Measurements from ENCODE around the gene C1orf35. TPM values are rescaled to one million over a fixed set of nuclear protein-coding genes. Genes with fewer than 3 reads are reported as not detected.

The C1orf35 gene
- total and polyA plus RNA-seq, 2 of the 4 experiments (the other 2 are of a cell fraction): 4.3 to 13.0 TPM

- dilution Hi-C loops (cut with HindIII; ENCODE audit: low sequenced_read_pairs, unreplicated experiment): no loop called here
- Histone ChIP-seq H3K9ac (ENCODE audit: low read depth, low read length) (no peak overlapping the region), H2BK20ac (ENCODE audit: low read depth, low read length) (no peak overlapping the region), H3K9me1 (ENCODE audit: insufficient read depth, low read length) (no peaks in the 10 kb centered on the region; the same call in 1 of the 2 replicates), H2BK15ac (ENCODE audit: low read depth, low read length) (no peak overlapping the region), H3K9me3 (ENCODE audit: control insufficient read depth, insufficient read depth, low read length) (no peaks in the 10 kb centered on the region), H3K18ac (ENCODE audit: low read depth, low read length) (no peak overlapping the region), H4K5ac (ENCODE audit: low read depth, low read length) (no peak overlapping the region), H3K56ac (ENCODE audit: extremely low read depth, insufficient read depth, low read length) (no peak overlapping the region), H4K91ac (ENCODE audit: insufficient read depth, low read depth, low read length) (no peak overlapping the region), H4K8ac (ENCODE audit: low read depth in 2 of 2, low read length in 2 of 2) (no peak overlapping the region), H2AK5ac (ENCODE audit: low read depth, low read length) (no peak overlapping the region), H3K36me3 (ENCODE audit: control insufficient read depth, insufficient read depth, low read length) (no peaks in the 10 kb centered on the region), H3K79me1 (ENCODE audit: low read depth in 1 of 2, low read length in 2 of 2) (peaks cover 3 to 20% of the 10 kb centered on the region in 2 experiments; a peak in 2 of 4 replicates), H3K14ac (replicated peaks; ENCODE audit: low read depth, low read length) (no peak overlapping the region), H4K20me1 (ENCODE audit: insufficient read depth, low read length) (peaks cover 23% of the 10 kb centered on the region), H3K4me1 (ENCODE audit: control insufficient read depth, insufficient read depth, low read length) (peaks cover 2% of the 10 kb centered on the region; the same call in 1 of the 2 replicates), H3K27ac (ENCODE audit: insufficient read depth, low read length) (no peak overlapping the region), H2BK5ac (ENCODE audit: low read depth, low read length, poor library complexity, severe bottlenecking) (no peak overlapping the region), H3K4ac (ENCODE audit: low read depth, low read length) (no peak overlapping the region), H3K4me2 (ENCODE audit: low read depth, low read length) (no peak overlapping the region), H3K27me3 (ENCODE audit: control insufficient read depth, insufficient read depth, low read length) (no peaks in the 10 kb centered on the region), H2AK9ac (replicated peaks; ENCODE audit: low read depth, low read length, poor library complexity) (no peak overlapping the region), H2AFZ (replicated peaks; ENCODE audit: low read length, poor library complexity) (no peak overlapping the region), H2BK120ac (ENCODE audit: low read depth, low read length) (no peak overlapping the region), H3K23ac (ENCODE audit: low read depth, low read length) (no peak overlapping the region), H3K4me3 (ENCODE audit: insufficient read depth, low read depth, low read length) (no peak overlapping the region)
- WGBS, 2 experiments (ENCODE audit: extremely low coverage in 2 of 2, insufficient read length in 1 of 2): 48% methylated on average over 6 of the region's 9 CpGs; no CpG with 5 or more reads in 1 of the 2 experiments
- in situ Hi-C loops (cut with MboI; ENCODE audit: low sequenced_read_pairs): no loop called here
- intact Hi-C loops (cut with micrococcal nuclease): no loop called here
- ATAC-seq (ENCODE audit: low read depth) (no peak), DNase-seq (no peak)
- CTCF ChIA-PET: no interaction called here
- TF ChIP-seq MAFK (IDR thresholded peaks at IDR 0.05; ENCODE audit: low read depth, low read length) (no peak), RAD21 (IDR thresholded peaks at IDR 0.05; ENCODE audit: low read length) (no peak), RFX5 (IDR thresholded peaks at IDR 0.05; ENCODE audit: low read depth, low read length) (no peak), USF2 (IDR thresholded peaks at IDR 0.05; ENCODE audit: low read depth, low read length) (no peak), MXI1 (IDR thresholded peaks at IDR 0.05; ENCODE audit: borderline replicate concordance, low read depth, low read length) (no peak), SMC3 (IDR thresholded peaks at IDR 0.05; ENCODE audit: low read depth, low read length) (no peak), NFE2L2 (IDR thresholded peaks at IDR 0.05; ENCODE audit: low read depth, low read length) (no peak), ELK1 (IDR thresholded peaks at IDR 0.05; ENCODE audit: borderline replicate concordance, low read depth, low read length) (no peak), FOS (IDR thresholded peaks at IDR 0.05; ENCODE audit: low read depth, low read length) (no peak), MAZ (IDR thresholded peaks at IDR 0.05; ENCODE audit: borderline replicate concordance, low read depth, low read length) (no peak), CTCF (conservative IDR thresholded peaks at IDR 0.05; ENCODE audit: low read depth, low read length) (no peak)
- no TSS peak for BruUV-seq (replicated peaks)
- POLR2A ChIA-PET (ENCODE audit: unreplicated experiment): no interaction called here
Measured at GRCh38 chr1:228076796-228077430, 26.2 kb downstream of the C1orf35 start.

Data from IMR-90 (cell line).